Kidney (tissue), 14 donors: ENCODE results near the gene PACSIN3. TPM values are rescaled to one million over a fixed set of nuclear protein-coding genes. Genes with fewer than 3 reads are reported as not detected.
A peak's percentile ranks its signal among the peaks of the same experiment; 100 is the strongest.

Experiments
- DNase-seq, 5 donors: peaks; one replicate each; pipeline ENCODE4 v3.0.0-alpha.2; 2013 to 2020
- FAIRE-seq: peaks from 2 replicates; lab custom pipeline; 2012; peaks lifted over from hg19 to GRCh38; lab: Jason Lieb, UNC
- H3K27ac ChIP-seq, 2 donors: one replicate each; pipeline ENCODE4 v1.7.0; 2013; ENCODE audit warnings: low read depth in 2 of 2, low read length in 2 of 2, inconsistent platforms in 1 of 2
- H3K27me3 ChIP-seq: one replicate; pipeline ENCODE4 v1.7.1; 2013; ENCODE audit warnings: low read length, inconsistent platforms; ENCODE audit not compliant: control insufficient read depth, insufficient read depth
- H3K36me3 ChIP-seq, 3 donors: one replicate each; pipeline versions ENCODE4 v1.7.0 to v1.7.1; 2013; ENCODE audit warnings: low read length in 3 of 3, control low read depth in 1 of 3, inconsistent platforms in 1 of 3; ENCODE audit not compliant: insufficient read depth in 3 of 3, control insufficient read depth in 2 of 3
- H3K4me1 ChIP-seq, 3 donors: one replicate each; pipeline versions ENCODE4 v1.7.0 to v1.7.1; 2013; ENCODE audit warnings: low read length in 3 of 3, inconsistent platforms in 1 of 3, low read depth in 1 of 3; ENCODE audit not compliant: control insufficient read depth in 2 of 3, insufficient read depth in 2 of 3
- H3K4me3 ChIP-seq, 3 donors: one replicate each; pipeline versions ENCODE4 v1.7.0 to v1.8.1; 2013; ENCODE audit warnings: low read length in 3 of 3, control low read depth in 1 of 3, inconsistent platforms in 1 of 3
- H3K9ac ChIP-seq, 3 donors: one replicate each; pipeline versions ENCODE4 v1.7.0 to v1.7.1; 2013; ENCODE audit warnings: low read length in 3 of 3, control low read depth in 1 of 3, inconsistent platforms in 1 of 3
- H3K9me3 ChIP-seq, 3 donors: one replicate each; pipeline versions ENCODE4 v1.7.0 to v1.7.1; 2013; ENCODE audit warnings: low read length in 3 of 3, control low read depth in 1 of 3, inconsistent platforms in 1 of 3; ENCODE audit not compliant: control insufficient read depth in 2 of 3, insufficient read depth in 1 of 3
- intact Hi-C: fragments of 100-400 bp; cut with DNase I; formaldehyde crosslinking; loops from one replicate; pipeline ENCODE4 v1.11.1; 2022
- polyA plus RNA-seq: library from polyadenylated mRNA; stranded (reverse); fragments of 350-450 nt; fragmentation: Illumina TruSeq; extraction: RNeasy Lipid Tissue Mini Kit (QIAGEN cat#74804); gene quantifications from one replicate; pipeline ENCODE4 v1.2.3, GENCODE V29; 2014; ENCODE audit warnings: low read depth, low replicate concordance; ENCODE audit not compliant: insufficient read depth
- total RNA-seq: library from RNA; stranded (reverse); fragmentation: NEBNext Ultra II Directional; extraction: Animal tissue kit (Norgen Biotek cat#: 25700); gene quantifications from one replicate; pipeline ENCODE4 v1.2.1, GENCODE V29; 2021
- TF ChIP-seq, protein P1 (sequence below): IDR thresholded peaks from 3 replicates; pipeline ENCODE4 v1.5.1; 2012; ENCODE audit warnings: mild to moderate bottlenecking, moderate library complexity, borderline replicate concordance; ENCODE audit not compliant: insufficient read depth; ENCODE audit errors: extremely low read depth
- donor health status: control.
- donor health status: control.
- donor health status: control.
- donor health status: control.
- donor health status: control.
- donor health status: DM: yes; HTN: yes; CAD: no.
- donor health status: Normal renal cell carcinoma (clear cell type).

Gene PACSIN3
- total and polyA plus RNA-seq, 2 donors from 2014 or later, result 15.1 to 28.5 TPM

DNA sequence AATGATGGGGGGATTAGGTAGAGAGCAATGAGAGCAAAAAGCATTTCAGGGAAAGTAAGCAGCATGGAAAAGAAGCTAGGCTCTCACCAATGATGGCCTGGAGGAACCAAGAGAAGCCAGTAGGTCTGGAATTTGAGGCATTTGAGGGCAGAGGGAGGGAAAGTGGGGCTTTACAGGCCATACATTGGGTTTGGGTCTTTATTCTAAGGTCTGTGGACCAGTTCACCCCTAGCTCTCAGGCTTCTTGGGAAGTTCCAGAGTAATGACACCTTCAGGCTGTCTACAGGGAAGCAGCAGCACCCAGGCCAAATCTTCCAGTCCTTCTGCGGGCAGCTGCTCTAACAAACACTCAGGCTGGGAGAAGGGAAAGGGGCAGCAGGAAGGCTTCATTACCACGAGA lies 39.0 kb downstream of the PACSIN3 start:
- Histone ChIP-seq H3K9ac (no peak overlapping the region), H3K36me3 (no peaks in the 10 kb centered on the region), H3K27ac (no peak overlapping the region), H3K4me3 (no peak overlapping the region), H3K27me3 (no peaks in the 10 kb centered on the region), H3K4me1 (no peaks in the 10 kb centered on the region), H3K9me3 (no peaks in the 10 kb centered on the region)
- FAIRE-seq (no peak), DNase-seq (no peak)
- intact Hi-C loops, result no loop called here
- TF ChIP-seq, protein P1, sequence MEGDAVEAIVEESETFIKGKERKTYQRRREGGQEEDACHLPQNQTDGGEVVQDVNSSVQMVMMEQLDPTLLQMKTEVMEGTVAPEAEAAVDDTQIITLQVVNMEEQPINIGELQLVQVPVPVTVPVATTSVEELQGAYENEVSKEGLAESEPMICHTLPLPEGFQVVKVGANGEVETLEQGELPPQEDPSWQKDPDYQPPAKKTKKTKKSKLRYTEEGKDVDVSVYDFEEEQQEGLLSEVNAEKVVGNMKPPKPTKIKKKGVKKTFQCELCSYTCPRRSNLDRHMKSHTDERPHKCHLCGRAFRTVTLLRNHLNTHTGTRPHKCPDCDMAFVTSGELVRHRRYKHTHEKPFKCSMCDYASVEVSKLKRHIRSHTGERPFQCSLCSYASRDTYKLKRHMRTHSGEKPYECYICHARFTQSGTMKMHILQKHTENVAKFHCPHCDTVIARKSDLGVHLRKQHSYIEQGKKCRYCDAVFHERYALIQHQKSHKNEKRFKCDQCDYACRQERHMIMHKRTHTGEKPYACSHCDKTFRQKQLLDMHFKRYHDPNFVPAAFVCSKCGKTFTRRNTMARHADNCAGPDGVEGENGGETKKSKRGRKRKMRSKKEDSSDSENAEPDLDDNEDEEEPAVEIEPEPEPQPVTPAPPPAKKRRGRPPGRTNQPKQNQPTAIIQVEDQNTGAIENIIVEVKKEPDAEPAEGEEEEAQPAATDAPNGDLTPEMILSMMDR, result no peak

DNA sequence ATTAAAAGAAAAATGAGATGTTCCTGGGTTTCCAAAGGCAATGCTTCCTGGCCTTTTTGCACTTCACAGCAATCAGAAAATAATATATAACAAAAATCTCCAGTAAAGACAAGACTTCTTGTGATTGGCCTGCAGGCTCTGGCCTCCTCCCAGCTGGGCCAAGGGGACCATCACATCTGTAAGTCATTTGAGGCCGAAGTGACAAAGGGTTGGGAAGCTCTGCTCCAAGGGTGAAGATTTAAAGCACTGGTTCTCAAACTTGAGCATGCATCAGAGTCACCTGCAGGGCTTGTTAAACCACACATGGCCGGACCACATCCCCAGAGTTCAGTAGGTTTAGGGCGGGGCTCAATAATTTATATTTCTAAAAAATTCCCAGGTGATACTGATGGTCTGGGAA lies 41.7 kb downstream of the PACSIN3 start:
- Histone ChIP-seq H3K9me3 (no peaks in the 10 kb centered on the region), H3K9ac (no peak overlapping the region), H3K27me3 (no peaks in the 10 kb centered on the region), H3K4me1 (no peaks in the 10 kb centered on the region), H3K4me3 (no peak overlapping the region), H3K27ac (no peak overlapping the region), H3K36me3 (no peaks in the 10 kb centered on the region)
- TF ChIP-seq, protein P1, result no peak
- FAIRE-seq (no peak), DNase-seq (no peak)
- intact Hi-C loops, result no loop called here

DNA sequence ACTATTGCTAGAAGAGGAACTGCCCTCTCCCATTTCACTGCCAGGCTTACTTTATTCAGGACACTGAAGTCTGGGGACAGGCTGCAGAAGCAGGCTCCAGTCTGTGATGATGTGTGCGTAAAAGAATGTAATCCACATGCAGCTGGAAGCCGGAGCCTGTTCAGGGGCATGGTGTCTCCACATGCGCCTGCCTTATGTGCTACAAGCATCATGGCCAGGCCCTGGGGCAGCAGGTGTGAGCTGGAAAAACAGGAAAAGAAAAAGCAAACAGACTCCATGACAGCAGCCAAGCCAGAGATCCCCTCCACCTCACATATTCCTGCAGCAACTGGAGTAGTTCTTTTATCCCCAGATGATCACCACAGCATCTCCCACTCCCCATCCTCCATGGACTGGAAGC lies 42.9 kb downstream of the PACSIN3 start:
- DNase-seq (peak in 2 of 5 donors; percentile 22 to 55), FAIRE-seq (no peak)
- H3K9me3 ChIP-seq, result no peaks in the 10 kb centered on the region
- intact Hi-C loops, result no loop called here
- TF ChIP-seq, protein P1, result no peak
- no peak overlapping the region for H3K4me3 ChIP-seq
- no peaks in the 10 kb centered on the region for H3K4me1 ChIP-seq
- H3K9ac ChIP-seq, result no peak overlapping the region
- no peaks in the 10 kb centered on the region for H3K27me3 ChIP-seq
- H3K27ac ChIP-seq, result no peak overlapping the region
- H3K36me3 ChIP-seq, result peaks cover 0 to under 1% (median 0%) of the 10 kb centered on the region in 3 donors

DNA sequence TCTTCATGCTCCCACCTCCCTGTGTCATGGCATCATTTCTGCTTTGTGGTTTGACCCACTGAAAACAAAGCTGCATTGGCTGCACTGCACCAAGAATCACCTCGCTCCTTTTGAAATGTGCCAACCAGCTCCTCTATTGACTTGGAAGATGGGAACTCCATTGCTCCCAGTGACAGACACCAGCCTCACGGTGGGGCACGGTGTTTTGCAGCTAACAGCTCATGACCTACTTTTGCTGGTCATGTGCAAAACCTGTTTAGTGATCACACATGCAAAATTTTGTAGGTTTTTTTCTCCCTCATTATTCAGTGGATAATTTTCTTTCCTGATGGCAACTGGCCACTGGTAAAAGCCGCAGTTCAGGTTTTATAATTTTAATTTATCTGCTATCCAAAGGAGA lies 46.4 kb downstream of the PACSIN3 start:
- FAIRE-seq, result no peak
- no peaks in the 10 kb centered on the region for H3K4me1 ChIP-seq

More for the DNA sequence above, 46.4 kb downstream of the PACSIN3 start:
- Histone ChIP-seq H3K36me3 (peaks cover 0 to 10% (median 7%) of the 10 kb centered on the region in 3 donors), H3K9me3 (no peaks in the 10 kb centered on the region), H3K27me3 (no peaks in the 10 kb centered on the region), H3K9ac (no peak overlapping the region), H3K27ac (no peak overlapping the region), H3K4me3 (no peak overlapping the region)
- DNase-seq, result no peak
- intact Hi-C loops, result no loop called here
- TF ChIP-seq, protein P1, result no peak
